Keratinocyte (primary cell): ENCODE data around the gene WDR27. TPM values are rescaled to one million over a fixed set of nuclear protein-coding genes. Genes with fewer than 3 reads are reported as not detected.

ENCODE experiments used
- DNase-seq: peaks from one replicate; pipeline ENCODE4 v3.0.0-alpha.2; 2011; ENCODE audit warnings: low read depth, missing footprints, low spot score
- FAIRE-seq: peaks from 2 replicates; lab custom pipeline; 2011; peaks lifted over from hg19 to GRCh38; lab: Jason Lieb, UNC
- H2AFZ ChIP-seq: 2 replicates; pipeline ENCODE4 v1.6.0; 2012; ENCODE audit warnings: low read length, control low read depth, inconsistent platforms; ENCODE audit not compliant: control insufficient read depth
- H3K27ac ChIP-seq: 2 replicates; pipeline ENCODE4 v1.5.1; 2011; ENCODE audit warnings: low read length; ENCODE audit not compliant: control insufficient read depth, insufficient read depth
- H3K27me3 ChIP-seq: 3 replicates; pipeline ENCODE4 v1.6.0; 2011; ENCODE audit warnings: low read length; ENCODE audit not compliant: control insufficient read depth, insufficient read depth; ENCODE audit errors: extremely low read depth
- H3K36me3 ChIP-seq, 2 experiments: 2 replicates in 1 of 2; 3 replicates in 1 of 2; pipeline ENCODE4 v1.5.1; 2011; ENCODE audit warnings: low read length in 2 of 2, mild to moderate bottlenecking in 1 of 2; ENCODE audit not compliant: control insufficient read depth in 2 of 2, insufficient read depth in 2 of 2; ENCODE audit errors: extremely low read depth in 1 of 2
- H3K4me1 ChIP-seq: 3 replicates; pipeline ENCODE4 v1.5.1; 2011; ENCODE audit warnings: low read length; ENCODE audit not compliant: control insufficient read depth, insufficient read depth; ENCODE audit errors: extremely low read depth
- H3K4me2 ChIP-seq: 3 replicates; pipeline ENCODE4 v1.6.0; 2011; ENCODE audit warnings: low read depth, low read length; ENCODE audit not compliant: control insufficient read depth, insufficient read depth; ENCODE audit errors: extremely low read depth
- H3K4me3 ChIP-seq, 3 experiments: fragments of 200-600 bp in 1 of 3; sonication (generic) in 1 of 3; 2 replicates in 2 of 3; 3 replicates in 1 of 3; pipeline ENCODE4 v1.5.1; 2011 to 2016; ENCODE audit warnings: low read length in 3 of 3, mild to moderate bottlenecking in 3 of 3, control low read depth in 2 of 3, inconsistent platforms in 1 of 3, low read depth in 1 of 3, mixed read lengths in 1 of 3, mixed run types in 1 of 3, moderate library complexity in 1 of 3; ENCODE audit not compliant: control insufficient read depth in 2 of 3, insufficient read depth in 2 of 3; ENCODE audit errors: extremely low read depth in 1 of 3
- H3K79me2 ChIP-seq: 2 replicates; pipeline ENCODE4 v1.6.0; 2012; ENCODE audit warnings: low read length; ENCODE audit not compliant: control insufficient read depth, insufficient read depth
- H3K9ac ChIP-seq: 3 replicates; pipeline ENCODE4 v1.6.0; 2011; ENCODE audit warnings: low read length; ENCODE audit not compliant: control insufficient read depth, insufficient read depth; ENCODE audit errors: extremely low read depth
- H3K9me1 ChIP-seq: 3 replicates; pipeline ENCODE4 v1.6.0; 2011; ENCODE audit warnings: low read length; ENCODE audit not compliant: control insufficient read depth, insufficient read depth; ENCODE audit errors: extremely low read depth
- H3K9me3 ChIP-seq: 2 replicates; pipeline ENCODE4 v1.5.1; 2012; ENCODE audit warnings: low read depth, low read length; ENCODE audit not compliant: control insufficient read depth
- H4K20me1 ChIP-seq: 3 replicates; pipeline ENCODE4 v1.6.0; 2011; ENCODE audit warnings: low read length; ENCODE audit not compliant: control insufficient read depth, insufficient read depth; ENCODE audit errors: extremely low read depth
- CTCF ChIP-seq, 3 experiments: IDR thresholded peaks in 1 of 3; conservative IDR thresholded peaks in 1 of 3; optimal IDR thresholded peaks in 1 of 3; 2 replicates in 2 of 3; 3 replicates in 1 of 3; pipeline versions ENCODE3 to v1.5.1; 2011; ENCODE audit warnings: low read length in 3 of 3, mild to moderate bottlenecking in 3 of 3, moderate library complexity in 2 of 3, control low read depth in 1 of 3, inconsistent platforms in 1 of 3; ENCODE audit not compliant: insufficient read depth in 2 of 3; ENCODE audit errors: extremely low read depth in 1 of 3
- EZH2 ChIP-seq: IDR thresholded peaks from one replicate; pipeline ENCODE4 v1.6.1; 2012; ENCODE audit warnings: inconsistent platforms, mild to moderate bottlenecking, low read length, moderate library complexity
- dilution Hi-C: fragments of 300-500 bp; cut with MboI; formaldehyde crosslinking; loops from one replicate; pipeline ENCODE4 v1.7.0; 2020; ENCODE audit warnings: low sequenced_read_pairs; ENCODE audit not compliant: extremely low pct_ligation_motif_present
- polyA plus RNA-seq, 5 experiments: library from polyadenylated mRNA; depleted of rRNA in 3 of 5; stranded (reverse) in 3 of 5; stranded (forward) in 1 of 5; unstranded in 1 of 5; fragments of >200 nt; gene quantifications; 1 replicate in 1 of 5; 2 replicates in 3 of 5; 3 replicates in 1 of 5; pipeline versions ENCODE4 v1.2.1 to v1.2.3, GENCODE V29; 2011 to 2012; ENCODE audit warnings: missing spikeins in 2 of 5, low read depth in 1 of 5, low replicate concordance in 1 of 5

WDR27 gene
- polyA plus RNA-seq, 1 donor (not counting 4 experiments of a cell fraction or from before 2014, with no cell fraction given) = 17.8 TPM

GRCh38 chr6:169577974-169578373, 123.9 kb downstream of the WDR27 start:
- H3K27me3 ChIP-seq = no peaks in the 10 kb centered on the region
- H3K9ac ChIP-seq = no peak overlapping the region
- peaks cover 7% of the 10 kb centered on the region for H3K4me1 ChIP-seq
- no peak for FAIRE-seq
- no peaks in the 10 kb centered on the region for H3K36me3 ChIP-seq
- H2AFZ ChIP-seq = no peak overlapping the region
- no peaks in the 10 kb centered on the region for H3K9me3 ChIP-seq
- H3K79me2 ChIP-seq = no peaks in the 10 kb centered on the region
- dilution Hi-C loops = no loop called here
- H3K4me2 ChIP-seq = no peak overlapping the region
- H3K4me3 ChIP-seq = no peak overlapping the region
- no peak for TF ChIP-seq CTCF (optimal IDR thresholded peaks at IDR 0.05 in 1 of 3, IDR thresholded peaks at IDR 0.05 in 1 of 3, conservative IDR thresholded peaks at IDR 0.05 in 1 of 3; ENCODE audit: extremely low read depth in 1 of 3, insufficient read depth in 2 of 3, low read length in 3 of 3)
- TF ChIP-seq EZH2 = no peak
- DNase-seq = no peak
- H4K20me1 ChIP-seq = no peaks in the 10 kb centered on the region
- no peaks in the 10 kb centered on the region for H3K9me1 ChIP-seq
- H3K27ac ChIP-seq = no peak overlapping the region

- H3K4me1 ChIP-seq = peaks cover 7% of the 10 kb centered on the region
- H4K20me1 ChIP-seq = no peaks in the 10 kb centered on the region
- H3K9me1 ChIP-seq = no peaks in the 10 kb centered on the region
- H3K4me3 ChIP-seq = no peak overlapping the region
- H3K4me2 ChIP-seq = no peak overlapping the region
- H3K9me3 ChIP-seq = no peaks in the 10 kb centered on the region
- H2AFZ ChIP-seq = no peak overlapping the region
- TF ChIP-seq EZH2 = no peak
- TF ChIP-seq CTCF (optimal IDR thresholded peaks at IDR 0.05 in 1 of 3, IDR thresholded peaks at IDR 0.05 in 1 of 3, conservative IDR thresholded peaks at IDR 0.05 in 1 of 3; ENCODE audit: extremely low read depth in 1 of 3, insufficient read depth in 2 of 3, low read length in 3 of 3) = no peak
- H3K79me2 ChIP-seq = no peaks in the 10 kb centered on the region
- dilution Hi-C loops = no loop called here
- H3K27ac ChIP-seq = no peak overlapping the region
- DNase-seq (no peak), FAIRE-seq (no peak)
- H3K9ac ChIP-seq = no peak overlapping the region
- no peaks in the 10 kb centered on the region for H3K27me3 ChIP-seq
- no peaks in the 10 kb centered on the region for H3K36me3 ChIP-seq
These were observed 124.6 kb downstream of the WDR27 start for GRCh38 chr6:169577236-169577635.
